A673 (cell line): ENCODE data around the gene FN3K. TPM values are rescaled to one million over a fixed set of nuclear protein-coding genes. Genes with fewer than 3 reads are reported as not detected.
"Not testable (repeated sequence)": the region's sequence is repeated elsewhere in the genome, so short reads cannot be mapped to it uniquely, and the experiment has no call there.

Source experiments
- BruUV-seq: library from RNA; stranded (reverse); fragments of 400-500 nt; replicated peaks from 2 replicates; lab custom pipeline; 2021; lab: Mats Ljungman, UMichigan
- CTCF ChIA-PET: fragments of 300-600 bp; sonication (Branson Sonifier 250); formaldehyde crosslinking; loops from one replicate; lab custom pipeline; 2022; ENCODE audit warnings: antibody characterized with exemption; lab: Charles Lee
- POLR2A ChIA-PET: fragments of 300-600 bp; sonication (Branson Sonifier 250); formaldehyde crosslinking; loops from one replicate; lab custom pipeline; 2022; ENCODE audit warnings: antibody characterized with exemption; ENCODE audit not compliant: low non-redundant PET; lab: Charles Lee
- DNase-seq: peaks from one replicate; pipeline ENCODE4 v3.0.0-alpha.2; 2015; ENCODE audit warnings: low spot score
- H3K27ac ChIP-seq: fragments of 200-600 bp; sonication (generic); 2 replicates; pipeline ENCODE4 v1.5.1; 2016; ENCODE audit warnings: mixed run types, low read depth, mild to moderate bottlenecking, mixed read lengths, antibody characterized with exemption, low read length; ENCODE audit not compliant: poor library complexity, severe bottlenecking
- H3K27me3 ChIP-seq: fragments of 200-600 bp; sonication (generic); replicated peaks from 2 replicates; pipeline ENCODE4 v1.6.1; 2017; ENCODE audit warnings: mixed run types, low read depth, mild to moderate bottlenecking, mixed read lengths, antibody characterized with exemption, low read length; ENCODE audit not compliant: insufficient read depth, poor library complexity
- H3K36me3 ChIP-seq: fragments of 200-600 bp; sonication (generic); 2 replicates; pipeline ENCODE4 v1.6.1; 2016; ENCODE audit warnings: mixed run types, mild to moderate bottlenecking, mixed read lengths, antibody characterized with exemption, low read length; ENCODE audit not compliant: insufficient read depth, poor library complexity, severe bottlenecking
- H3K4me1 ChIP-seq: fragments of 200-600 bp; sonication (generic); 2 replicates; pipeline ENCODE4 v1.6.1; 2017; ENCODE audit warnings: mixed run types, mild to moderate bottlenecking, mixed read lengths, antibody characterized with exemption, low read length; ENCODE audit not compliant: insufficient read depth, poor library complexity, severe bottlenecking
- H3K4me3 ChIP-seq: fragments of 200-600 bp; sonication (generic); 2 replicates; pipeline ENCODE4 v1.5.1; 2016; ENCODE audit warnings: low read depth, mixed run types, mild to moderate bottlenecking, mixed read lengths, low read length; ENCODE audit not compliant: poor library complexity, severe bottlenecking
- H3K9me3 ChIP-seq: fragments of 200-600 bp; sonication (generic); 2 replicates; pipeline ENCODE4 v1.6.1; 2016; ENCODE audit warnings: mixed run types, low read depth, mild to moderate bottlenecking, mixed read lengths, antibody characterized with exemption, low read length; ENCODE audit not compliant: poor library complexity, severe bottlenecking
- EZH2 ChIP-seq: fragments of 200-600 bp; sonication (generic); IDR thresholded peaks from 2 replicates; pipeline ENCODE4 v1.6.1; 2017; ENCODE audit warnings: borderline replicate concordance, low read depth, mild to moderate bottlenecking, mixed read lengths, antibody characterized with exemption, low read length; ENCODE audit not compliant: poor library complexity, severe bottlenecking
- intact Hi-C: fragments of 100-400 bp; cut with micrococcal nuclease; formaldehyde crosslinking; loops from one replicate; pipeline ENCODE4 v1.10.0; 2022; ENCODE audit not compliant: unreplicated experiment
- total RNA-seq: library from RNA; stranded (reverse); gene quantifications from 2 replicates; pipeline ENCODE4 v1.2.3, GENCODE V29; 2021
- TF ChIP-seq, protein P1 (sequence below): fragments of 300-800, 200-600 bp; sonication (generic); conservative IDR thresholded peaks from 2 replicates; pipeline ENCODE4 v1.5.1; 2017; ENCODE audit warnings: low read depth, mild to moderate bottlenecking, antibody characterized with exemption, low read length, moderate library complexity, mixed read lengths

Gene FN3K
- total RNA-seq, 1 experiment from 2014 or later: 6.7 TPM

DNA sequence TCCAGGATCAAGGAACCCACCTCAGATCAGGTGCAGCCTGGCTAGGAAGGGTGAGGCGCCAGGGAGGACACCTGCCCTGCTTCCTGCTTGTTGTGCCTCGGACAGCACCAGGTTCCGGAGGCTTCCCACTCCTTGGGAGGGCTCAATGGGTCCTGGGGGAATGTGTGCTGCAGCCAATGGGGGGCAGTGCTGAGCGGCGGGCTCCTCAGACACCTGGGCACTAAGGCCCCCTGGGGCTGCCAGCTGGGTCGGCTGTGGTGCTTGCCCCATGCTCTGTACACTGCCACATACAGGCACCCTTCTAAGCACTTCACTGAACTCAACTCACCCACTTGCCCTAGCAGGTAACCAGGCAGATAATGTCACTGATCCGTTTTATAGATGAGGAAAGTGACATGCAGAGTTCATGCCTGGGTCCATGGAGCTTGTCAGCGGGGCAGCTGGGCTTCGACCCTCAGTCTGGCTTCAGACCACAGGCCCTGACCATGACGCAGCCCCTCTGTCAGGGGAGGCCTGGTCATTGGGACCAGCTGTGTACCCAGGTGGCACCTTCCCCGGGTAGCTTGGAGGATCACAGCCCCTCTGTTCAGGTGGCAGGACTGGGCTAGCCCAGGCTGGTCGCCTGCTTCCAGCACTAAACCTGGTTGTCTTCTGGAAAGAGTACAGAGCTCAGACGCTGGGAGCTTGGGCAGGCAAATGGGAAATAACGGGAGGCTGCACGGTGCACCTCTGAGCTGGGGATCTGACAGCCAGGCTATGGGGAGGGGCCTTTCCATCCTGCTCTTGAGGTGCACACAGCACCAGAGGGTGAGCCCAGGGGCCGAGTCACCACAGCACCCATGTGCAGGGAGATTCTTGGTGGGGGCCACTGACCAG is 8.2 kb downstream of the FN3K start:
- H3K4me1 ChIP-seq: no peaks in the 10 kb centered on the region
- TF ChIP-seq, protein P1, sequence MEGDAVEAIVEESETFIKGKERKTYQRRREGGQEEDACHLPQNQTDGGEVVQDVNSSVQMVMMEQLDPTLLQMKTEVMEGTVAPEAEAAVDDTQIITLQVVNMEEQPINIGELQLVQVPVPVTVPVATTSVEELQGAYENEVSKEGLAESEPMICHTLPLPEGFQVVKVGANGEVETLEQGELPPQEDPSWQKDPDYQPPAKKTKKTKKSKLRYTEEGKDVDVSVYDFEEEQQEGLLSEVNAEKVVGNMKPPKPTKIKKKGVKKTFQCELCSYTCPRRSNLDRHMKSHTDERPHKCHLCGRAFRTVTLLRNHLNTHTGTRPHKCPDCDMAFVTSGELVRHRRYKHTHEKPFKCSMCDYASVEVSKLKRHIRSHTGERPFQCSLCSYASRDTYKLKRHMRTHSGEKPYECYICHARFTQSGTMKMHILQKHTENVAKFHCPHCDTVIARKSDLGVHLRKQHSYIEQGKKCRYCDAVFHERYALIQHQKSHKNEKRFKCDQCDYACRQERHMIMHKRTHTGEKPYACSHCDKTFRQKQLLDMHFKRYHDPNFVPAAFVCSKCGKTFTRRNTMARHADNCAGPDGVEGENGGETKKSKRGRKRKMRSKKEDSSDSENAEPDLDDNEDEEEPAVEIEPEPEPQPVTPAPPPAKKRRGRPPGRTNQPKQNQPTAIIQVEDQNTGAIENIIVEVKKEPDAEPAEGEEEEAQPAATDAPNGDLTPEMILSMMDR: no peak
- H3K36me3 ChIP-seq: peaks cover 16% of the 10 kb centered on the region
- H3K27ac ChIP-seq: no peak overlapping the region
- no TSS peak for BruUV-seq
- DNase-seq: no peak
- intact Hi-C loops: no loop called here
- ChIA-PET POLR2A (no interaction called here), CTCF (no interaction called here)
- no peak overlapping the region for H3K4me3 ChIP-seq
- H3K9me3 ChIP-seq: peaks cover 16% of the 10 kb centered on the region
- no peaks in the 10 kb centered on the region for H3K27me3 ChIP-seq

DNA sequence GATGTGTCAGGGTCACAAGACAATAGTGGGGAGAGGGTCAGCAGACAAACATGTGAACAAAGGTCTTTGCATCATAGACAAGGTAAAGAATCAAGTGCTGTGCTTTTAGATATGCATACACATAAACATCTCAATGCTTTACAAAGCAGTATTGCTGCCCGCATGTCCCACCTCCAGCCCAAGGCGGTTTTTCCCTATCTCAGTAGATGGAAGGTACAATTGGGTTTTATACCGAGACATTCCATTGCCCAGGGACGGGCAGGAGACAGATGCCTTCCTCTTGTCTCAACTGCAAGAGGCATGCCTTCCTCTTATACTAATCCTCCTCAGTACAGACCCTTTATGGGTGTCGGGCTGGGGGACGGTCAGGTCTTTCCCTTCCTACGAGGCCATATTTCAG is 9.3 kb downstream of the FN3K start:
- DNase-seq, H3K4me3 ChIP-seq, H3K27me3 ChIP-seq, POLR2A ChIA-PET, CTCF ChIA-PET, H3K27ac ChIP-seq, BruUV-seq, H3K4me1 ChIP-seq, intact Hi-C loops: not testable (repeated sequence)
- H3K36me3 ChIP-seq: peaks cover 16% of the 10 kb centered on the region
- H3K9me3 ChIP-seq: peaks cover 16% of the 10 kb centered on the region

DNA sequence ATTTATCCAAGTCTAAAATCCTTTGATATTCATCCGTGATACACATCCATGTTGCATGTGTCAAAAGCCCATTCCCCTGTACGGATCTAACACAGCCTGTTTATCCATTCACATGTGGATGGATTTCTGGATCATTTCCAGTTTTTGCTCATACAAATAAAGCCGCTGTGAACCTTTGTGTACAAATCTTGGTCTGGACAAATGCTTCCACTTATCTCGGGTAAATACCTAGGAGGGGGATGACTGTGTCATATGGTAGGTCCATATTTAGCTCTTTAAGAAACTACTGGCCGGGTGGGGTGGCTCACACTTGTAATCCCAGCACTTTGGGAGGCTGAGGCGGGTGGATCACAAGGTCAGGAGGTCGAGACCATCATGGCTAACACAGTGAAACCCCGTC is 10.1 kb downstream of the FN3K start:
- no peak overlapping the region for H3K27ac ChIP-seq
- H3K4me3 ChIP-seq: no peak overlapping the region
- TF ChIP-seq EZH2: no peak
- TF ChIP-seq, protein P1: no peak
- no peaks in the 10 kb centered on the region for H3K27me3 ChIP-seq
- H3K4me1 ChIP-seq: no peaks in the 10 kb centered on the region
- DNase-seq: no peak
- intact Hi-C loops: no loop called here
- ChIA-PET POLR2A (no interaction called here), CTCF (no interaction called here)
- no TSS peak for BruUV-seq
- H3K36me3 ChIP-seq: peaks cover 10% of the 10 kb centered on the region
- peaks cover 10% of the 10 kb centered on the region for H3K9me3 ChIP-seq

DNA sequence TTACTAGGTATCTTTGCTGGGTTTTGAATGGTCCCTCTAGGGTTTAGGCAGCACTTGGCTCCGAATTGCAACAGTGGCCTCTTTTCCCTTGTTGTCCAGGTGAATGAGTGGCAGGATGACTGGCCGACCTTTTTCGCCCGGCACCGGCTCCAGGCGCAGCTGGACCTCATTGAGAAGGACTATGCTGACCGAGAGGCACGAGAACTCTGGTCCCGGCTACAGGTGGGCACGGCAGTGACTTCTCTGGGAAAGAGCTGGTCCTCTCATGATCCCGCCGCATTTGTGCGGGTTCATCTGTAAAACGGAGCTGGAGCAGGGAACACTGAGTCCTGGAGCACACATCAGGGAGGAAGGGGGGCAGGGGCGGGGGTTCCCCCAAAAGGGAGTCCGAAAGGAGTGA is 13.3 kb downstream of the FN3K start:
- no peaks in the 10 kb centered on the region for H3K36me3 ChIP-seq
- H3K4me1 ChIP-seq: peaks cover under 1% of the 10 kb centered on the region
- ChIA-PET POLR2A (no interaction called here), CTCF (no interaction called here)
- BruUV-seq: no TSS peak
- no peaks in the 10 kb centered on the region for H3K27me3 ChIP-seq
- TF ChIP-seq, protein P1: no peak
- TF ChIP-seq EZH2: no peak
- H3K4me3 ChIP-seq: no peak overlapping the region
- DNase-seq: no peak
- intact Hi-C loops: no loop called here
- no peaks in the 10 kb centered on the region for H3K9me3 ChIP-seq
- no peak overlapping the region for H3K27ac ChIP-seq
